ENCODE data around the gene MT1F. TPM values are rescaled to one million over a fixed set of nuclear protein-coding genes. Genes with fewer than 3 reads are reported as not detected.

Gene MT1F
- total RNA-seq, 1 experiment from 2014 or later: 7.3 TPM

GRCh38 chr16:56640076-56640475 lies 17.7 kb upstream of the MT1F start:
- RAD21 ChIA-PET (ENCODE audit: low non-redundant PET in 1 of 2, low total read pairs in 2 of 2, uncharacterized antibody in 2 of 2, unreplicated experiment in 2 of 2): no interaction called here
- Histone ChIP-seq H3K9me2 (ENCODE audit: insufficient read depth) (no peaks in the 10 kb centered on the region), H3K36me3 (ENCODE audit: control insufficient read depth in 1 of 2, insufficient read depth in 2 of 2, low read length in 2 of 2) (no peaks in the 10 kb centered on the region), H3K9me3 (ENCODE audit: control insufficient read depth in 1 of 2, insufficient read depth in 1 of 2, low read depth in 1 of 2, low read length in 2 of 2) (no peaks in the 10 kb centered on the region), H2AFZ (ENCODE audit: low read depth, low read length, poor library complexity, severe bottlenecking) (no peak overlapping the region), H4K20me1 (ENCODE audit: insufficient read depth) (no peaks in the 10 kb centered on the region), H3K9ac (ENCODE audit: low read length) (no peak overlapping the region), H3K4me3 (replicated peaks in 1 of 2; ENCODE audit: low read depth in 1 of 2, low read length in 2 of 2) (no peak overlapping the region), H3K4me1 (ENCODE audit: control insufficient read depth in 1 of 2, insufficient read depth in 2 of 2, low read length in 2 of 2) (peaks cover 11 to 24% of the 10 kb centered on the region in 2 experiments), H3K79me2 (ENCODE audit: insufficient read depth, low read length) (no peaks in the 10 kb centered on the region), H3K27me3 (ENCODE audit: insufficient read depth, low read length) (no peaks in the 10 kb centered on the region), H3K27ac (ENCODE audit: low read depth, low read length) (no peak overlapping the region), H3K4me2 (ENCODE audit: low read length) (no peak overlapping the region)
- TF ChIP-seq CEBPB (IDR thresholded peaks at IDR 0.05; ENCODE audit: low read depth) (no peak), ZFX (IDR thresholded peaks at IDR 0.05) (no peak), ZBTB33 (IDR thresholded peaks at IDR 0.05; ENCODE audit: extremely low read depth, insufficient replicate concordance, low read length) (no peak), JUND (IDR thresholded peaks at IDR 0.05) (no peak)
- CTCF ChIA-PET: no interaction called here
- BruUV-seq (replicated peaks): no TSS peak
- DNase-seq (ENCODE audit: low read depth, low spot score) (no peak), ATAC-seq (no peak)
- POLR2A ChIA-PET: interaction anchor here (0.8 to 0.9 kb wide), 2 partner anchors 13 to 15 kb away, joined by 3 read pairs; partner anchors contain the start of gene MT1E
- intact Hi-C loops (cut with micrococcal nuclease): no loop called here

DNA sequence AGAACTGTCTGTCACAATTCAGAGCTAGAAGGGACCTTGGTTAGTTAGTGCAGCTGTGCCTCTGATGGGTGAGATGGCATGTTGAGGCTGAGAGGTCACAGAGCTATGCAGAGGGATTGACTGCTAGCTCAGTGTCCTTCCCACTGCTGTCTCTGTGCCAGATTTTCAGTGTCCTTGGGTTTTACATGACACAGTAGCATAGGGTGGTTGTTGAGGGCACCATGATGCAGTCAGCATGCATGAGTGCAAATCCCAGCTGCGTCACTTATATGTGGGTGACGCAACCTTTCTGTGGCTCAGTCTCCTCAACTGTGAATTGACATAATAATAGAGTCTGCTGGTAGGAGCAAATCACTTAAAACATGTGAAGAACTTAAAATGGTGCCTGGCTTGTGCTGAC lies 16.6 kb upstream of the MT1F start:
- intact Hi-C loops (cut with micrococcal nuclease): no loop called here
- Histone ChIP-seq H4K20me1 (ENCODE audit: insufficient read depth) (no peaks in the 10 kb centered on the region), H3K27ac (ENCODE audit: low read depth, low read length) (no peak overlapping the region), H3K4me1 (ENCODE audit: control insufficient read depth in 1 of 2, insufficient read depth in 2 of 2, low read length in 2 of 2) (peaks cover 11 to 24% of the 10 kb centered on the region in 2 experiments), H3K4me2 (ENCODE audit: low read length) (no peak overlapping the region), H3K4me3 (replicated peaks in 1 of 2; ENCODE audit: low read depth in 1 of 2, low read length in 2 of 2) (no peak overlapping the region), H3K9me2 (ENCODE audit: insufficient read depth) (no peaks in the 10 kb centered on the region), H2AFZ (ENCODE audit: low read depth, low read length, poor library complexity, severe bottlenecking) (no peak overlapping the region), H3K79me2 (ENCODE audit: insufficient read depth, low read length) (no peaks in the 10 kb centered on the region), H3K9me3 (ENCODE audit: control insufficient read depth in 1 of 2, insufficient read depth in 1 of 2, low read depth in 1 of 2, low read length in 2 of 2) (no peaks in the 10 kb centered on the region), H3K36me3 (ENCODE audit: control insufficient read depth in 1 of 2, insufficient read depth in 2 of 2, low read length in 2 of 2) (no peaks in the 10 kb centered on the region), H3K27me3 (ENCODE audit: insufficient read depth, low read length) (no peaks in the 10 kb centered on the region), H3K9ac (ENCODE audit: low read length) (no peak overlapping the region)
- ChIA-PET CTCF (no interaction called here), POLR2A (interaction anchor here (0.9 to 1.1 kb wide), 2 partner anchors 16 to 30 kb away, joined by 3 read pairs; partner anchors contain the start of gene MT1E), RAD21 (ENCODE audit: low non-redundant PET in 1 of 2, low total read pairs in 2 of 2, uncharacterized antibody in 2 of 2, unreplicated experiment in 2 of 2) (no interaction called here)
- DNase-seq (ENCODE audit: low read depth, low spot score) (no peak), ATAC-seq (no peak)
- no TSS peak for BruUV-seq (replicated peaks)
- TF ChIP-seq SRF (IDR thresholded peaks at IDR 0.05; ENCODE audit: low read depth) (no peak), CBX3 (IDR thresholded peaks at IDR 0.05; ENCODE audit: low read depth) (no peak), MAX (IDR thresholded peaks at IDR 0.05) (no peak), TCF7L2 (IDR thresholded peaks at IDR 0.05; ENCODE audit: borderline replicate concordance, extremely low read depth, insufficient read depth, insufficient read length) (no peak), SIN3A (IDR thresholded peaks at IDR 0.05; ENCODE audit: low read depth) (no peak), FOSL1 (IDR thresholded peaks at IDR 0.05; ENCODE audit: low read depth) (no peak), SP1 (IDR thresholded peaks at IDR 0.05; ENCODE audit: low read depth) (no peak), ZFX (IDR thresholded peaks at IDR 0.05) (no peak), EGR1 (IDR thresholded peaks at IDR 0.05; ENCODE audit: low read depth) (no peak), ELF1 (IDR thresholded peaks at IDR 0.05; ENCODE audit: borderline replicate concordance, low read depth) (no peak), EZH2phosphoT487 (IDR thresholded peaks at IDR 0.05; ENCODE audit: borderline replicate concordance) (no peak), POLR2AphosphoS5 (IDR thresholded peaks at IDR 0.05; ENCODE audit: low read depth, low read length) (no peak), EZH2 (IDR thresholded peaks at IDR 0.05) (no peak)
- TF ChIP-seq, protein P1, sequence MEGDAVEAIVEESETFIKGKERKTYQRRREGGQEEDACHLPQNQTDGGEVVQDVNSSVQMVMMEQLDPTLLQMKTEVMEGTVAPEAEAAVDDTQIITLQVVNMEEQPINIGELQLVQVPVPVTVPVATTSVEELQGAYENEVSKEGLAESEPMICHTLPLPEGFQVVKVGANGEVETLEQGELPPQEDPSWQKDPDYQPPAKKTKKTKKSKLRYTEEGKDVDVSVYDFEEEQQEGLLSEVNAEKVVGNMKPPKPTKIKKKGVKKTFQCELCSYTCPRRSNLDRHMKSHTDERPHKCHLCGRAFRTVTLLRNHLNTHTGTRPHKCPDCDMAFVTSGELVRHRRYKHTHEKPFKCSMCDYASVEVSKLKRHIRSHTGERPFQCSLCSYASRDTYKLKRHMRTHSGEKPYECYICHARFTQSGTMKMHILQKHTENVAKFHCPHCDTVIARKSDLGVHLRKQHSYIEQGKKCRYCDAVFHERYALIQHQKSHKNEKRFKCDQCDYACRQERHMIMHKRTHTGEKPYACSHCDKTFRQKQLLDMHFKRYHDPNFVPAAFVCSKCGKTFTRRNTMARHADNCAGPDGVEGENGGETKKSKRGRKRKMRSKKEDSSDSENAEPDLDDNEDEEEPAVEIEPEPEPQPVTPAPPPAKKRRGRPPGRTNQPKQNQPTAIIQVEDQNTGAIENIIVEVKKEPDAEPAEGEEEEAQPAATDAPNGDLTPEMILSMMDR (IDR thresholded peaks at IDR 0.05 in 2 of 3, conservative IDR thresholded peaks at IDR 0.05 in 1 of 3; ENCODE audit: borderline replicate concordance in 1 of 3, insufficient read depth in 1 of 3, low read depth in 2 of 3, low read length in 2 of 3): no peak
- TF ChIP-seq, protein P2, sequence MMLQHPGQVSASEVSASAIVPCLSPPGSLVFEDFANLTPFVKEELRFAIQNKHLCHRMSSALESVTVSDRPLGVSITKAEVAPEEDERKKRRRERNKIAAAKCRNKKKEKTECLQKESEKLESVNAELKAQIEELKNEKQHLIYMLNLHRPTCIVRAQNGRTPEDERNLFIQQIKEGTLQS (IDR thresholded peaks at IDR 0.05): no peak

All from HCT116 (cell line).